ENCODE data around the gene TBC1D8.

TBC1D8 gene

GRCh38 chr2:100963026-100963375, 188.2 kb downstream of the TBC1D8 start:
- DNase-seq (ENCODE audit: low read depth) = no peak
- no peak for TF ChIP-seq CTCF (IDR thresholded peaks at IDR 0.05; ENCODE audit: control insufficient read depth, extremely low read depth, insufficient read depth)
- H3K4me3 ChIP-seq (ENCODE audit: low read depth, low read length) = no peak overlapping the region

GRCh38 chr2:100962366-100963025, 188.7 kb downstream of the TBC1D8 start:
- no peak overlapping the region for H3K4me3 ChIP-seq (ENCODE audit: low read depth, low read length)
- no peak for TF ChIP-seq CTCF (IDR thresholded peaks at IDR 0.05; ENCODE audit: control insufficient read depth, extremely low read depth, insufficient read depth)
- DNase-seq (ENCODE audit: low read depth) = no peak

- no peak for TF ChIP-seq CTCF (IDR thresholded peaks at IDR 0.05; ENCODE audit: control insufficient read depth, extremely low read depth, insufficient read depth)
- H3K4me3 ChIP-seq (ENCODE audit: low read depth, low read length) = no peak overlapping the region
- no peak for DNase-seq (ENCODE audit: low read depth)
These were observed 190.5 kb downstream of the TBC1D8 start for GRCh38 chr2:100960688-100961087.

- H3K4me3 ChIP-seq (ENCODE audit: low read depth, low read length) = no peak overlapping the region
These were observed 191.8 kb downstream of the TBC1D8 start for GRCh38 chr2:100959225-100959880.

GRCh38 chr2:100957996-100958653, 193.1 kb downstream of the TBC1D8 start:
- H3K4me3 ChIP-seq (ENCODE audit: low read depth, low read length) = no peak overlapping the region
- DNase-seq (ENCODE audit: low read depth) = peak; percentile 52
- no peak for TF ChIP-seq CTCF (IDR thresholded peaks at IDR 0.05; ENCODE audit: control insufficient read depth, extremely low read depth, insufficient read depth)

More at GRCh38 chr2:100959225-100959880, 191.8 kb downstream of the TBC1D8 start:
- no peak for TF ChIP-seq CTCF (IDR thresholded peaks at IDR 0.05; ENCODE audit: control insufficient read depth, extremely low read depth, insufficient read depth)
- DNase-seq (ENCODE audit: low read depth) = peak; percentile 18

All from LNCaP clone FGC (cell line).